T47D (cell line): Measurements from ENCODE around the gene FAM184B.
A peak's percentile ranks its signal among the peaks of the same experiment; 100 is the strongest.

Experiments
- DNase-seq, 2 experiments: peaks; one replicate each; pipeline versions ENCODE4 v3.0.0 to v3.0.0-alpha.2; 2011 to 2012; ENCODE audit warnings: low read depth in 1 of 2, low spot score in 1 of 2
- JUND ChIP-seq: IDR thresholded peaks from 2 replicates; pipeline ENCODE4 v1.6.1; 2012; ENCODE audit warnings: low read depth
- in situ Hi-C: cut with HindIII; loops from 2 replicates; pipeline ENCODE4 v1.10.0; 2016; ENCODE audit warnings: low sequenced_read_pairs, low pct_unique_long_range_greater_than_20kb

Gene FAM184B

DNA sequence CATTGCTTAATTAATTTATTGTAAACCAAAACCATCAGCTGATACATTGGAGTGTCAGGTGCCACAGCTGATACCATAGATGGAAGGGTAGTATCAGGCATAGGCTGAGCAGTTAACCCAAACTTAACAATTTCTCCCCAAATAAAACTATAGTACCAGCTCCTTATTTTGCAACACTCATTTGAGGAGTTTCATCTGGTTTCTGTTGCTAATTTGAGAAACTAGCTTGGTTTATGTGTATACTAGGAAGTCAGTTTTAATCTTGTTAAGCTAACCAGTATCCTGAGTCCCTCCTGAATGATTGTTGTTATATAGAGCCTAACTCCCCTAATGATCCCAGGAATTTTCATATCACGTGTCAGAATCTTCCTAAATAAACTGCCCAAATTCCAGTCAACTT, 16.4 kb upstream of the FAM184B start:
- DNase-seq: no peak
- no peak for TF ChIP-seq JUND
- in situ Hi-C loops: no loop called here

DNA sequence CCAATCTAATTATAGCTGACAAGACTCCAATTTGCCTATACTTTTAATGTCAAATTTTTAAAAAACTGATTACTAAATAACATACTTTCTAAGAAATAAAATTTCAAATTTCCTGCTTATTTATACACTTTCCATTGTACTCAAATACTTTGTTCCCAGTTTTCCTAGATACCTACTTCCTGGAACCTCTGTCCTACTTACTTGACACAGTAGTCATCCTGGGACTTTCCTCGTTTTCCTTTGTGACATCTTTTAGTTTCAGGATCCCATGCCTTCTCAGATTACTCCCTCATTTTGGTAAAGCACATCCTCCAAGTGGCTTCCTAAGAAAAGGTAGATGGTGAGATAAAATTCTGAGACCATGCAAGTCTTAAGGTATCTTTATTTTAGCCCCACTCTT, 13.3 kb upstream of the FAM184B start:
- in situ Hi-C loops: no loop called here
- TF ChIP-seq JUND: no peak
- no peak for DNase-seq

DNA sequence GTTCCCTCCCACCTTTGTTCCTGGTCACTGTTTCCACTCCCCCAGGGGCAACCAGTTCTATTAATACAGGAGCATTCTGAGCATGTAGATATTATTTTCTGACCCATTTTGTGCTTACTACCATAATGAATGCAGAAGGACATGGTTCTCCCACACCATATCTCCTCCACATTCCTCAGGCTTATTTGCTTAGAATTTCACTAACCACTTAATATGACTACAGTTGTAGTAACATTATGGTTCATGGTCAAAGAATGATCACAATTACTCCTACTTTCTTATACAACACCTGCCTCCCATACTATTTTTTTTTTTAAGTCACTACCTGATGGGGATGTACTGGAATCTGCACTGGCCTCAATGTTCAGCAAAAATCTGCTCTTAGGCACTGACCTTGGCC, 7.5 kb upstream of the FAM184B start:
- in situ Hi-C loops: no loop called here
- no peak for TF ChIP-seq JUND
- no peak for DNase-seq

DNA sequence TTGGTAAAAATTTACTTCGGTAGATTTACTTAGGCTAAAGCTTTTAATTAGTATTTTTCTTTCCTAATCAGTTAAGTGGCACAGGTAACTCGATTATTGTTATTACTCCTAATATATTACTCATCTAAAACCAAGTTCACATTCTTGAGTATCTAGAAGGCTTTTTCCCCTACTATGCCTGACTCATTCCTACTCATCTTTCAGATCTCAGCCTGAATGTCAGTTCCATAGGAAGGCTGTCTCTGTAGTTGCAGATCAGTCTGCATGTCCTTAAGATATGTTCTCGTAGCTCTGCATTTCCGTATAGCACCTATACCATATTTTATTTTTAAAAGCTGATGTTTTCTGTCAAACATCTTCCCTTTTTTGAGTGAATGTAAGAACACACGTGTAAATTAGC, 5.9 kb upstream of the FAM184B start:
- no peak for TF ChIP-seq JUND
- no peak for DNase-seq
- in situ Hi-C loops: no loop called here

DNA sequence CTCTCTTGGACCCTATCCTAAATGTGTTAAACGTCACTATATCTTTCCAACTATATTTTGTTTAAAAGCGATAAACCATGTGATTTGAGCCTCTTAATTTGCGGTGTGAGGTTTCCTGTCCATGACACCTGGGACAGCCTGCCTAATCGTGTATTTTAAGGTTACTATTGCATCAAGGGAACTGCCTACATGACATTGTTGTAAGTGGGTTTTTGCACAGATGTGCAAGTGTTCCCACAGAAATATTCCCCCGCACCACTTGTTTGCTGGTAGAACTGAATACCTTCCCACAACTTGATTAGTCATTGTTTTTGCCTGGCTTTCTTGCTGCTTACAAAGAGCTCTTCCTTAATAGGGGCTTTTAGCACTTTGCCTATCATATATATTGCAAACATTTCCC, 5.1 kb upstream of the FAM184B start:
- no peak for TF ChIP-seq JUND
- in situ Hi-C loops: no loop called here

DNA sequence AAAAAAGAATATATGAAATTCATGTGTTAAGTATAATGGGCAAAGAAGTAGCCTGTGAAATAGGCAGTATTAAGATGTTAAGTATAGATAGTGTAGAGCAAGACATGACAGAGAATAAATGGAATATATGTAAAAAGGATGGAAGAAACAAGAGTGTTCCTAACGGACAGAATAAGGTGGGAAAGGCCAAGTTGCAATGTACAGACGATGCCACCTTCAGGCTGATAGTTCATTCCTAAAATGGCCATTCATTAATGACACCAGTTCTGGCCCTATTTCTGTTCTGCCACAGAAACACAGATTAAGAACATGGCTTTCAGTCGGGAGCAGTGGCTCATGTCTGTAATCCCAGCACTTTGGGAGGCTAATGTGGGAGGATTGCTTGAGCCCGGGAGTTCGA, 4.4 kb upstream of the FAM184B start:
- peak in 1 of 2 experiments; percentile 42 for DNase-seq
- no peak for TF ChIP-seq JUND
- in situ Hi-C loops: no loop called here

More for the DNA sequence above, 5.1 kb upstream of the FAM184B start:
- no peak for DNase-seq

DNA sequence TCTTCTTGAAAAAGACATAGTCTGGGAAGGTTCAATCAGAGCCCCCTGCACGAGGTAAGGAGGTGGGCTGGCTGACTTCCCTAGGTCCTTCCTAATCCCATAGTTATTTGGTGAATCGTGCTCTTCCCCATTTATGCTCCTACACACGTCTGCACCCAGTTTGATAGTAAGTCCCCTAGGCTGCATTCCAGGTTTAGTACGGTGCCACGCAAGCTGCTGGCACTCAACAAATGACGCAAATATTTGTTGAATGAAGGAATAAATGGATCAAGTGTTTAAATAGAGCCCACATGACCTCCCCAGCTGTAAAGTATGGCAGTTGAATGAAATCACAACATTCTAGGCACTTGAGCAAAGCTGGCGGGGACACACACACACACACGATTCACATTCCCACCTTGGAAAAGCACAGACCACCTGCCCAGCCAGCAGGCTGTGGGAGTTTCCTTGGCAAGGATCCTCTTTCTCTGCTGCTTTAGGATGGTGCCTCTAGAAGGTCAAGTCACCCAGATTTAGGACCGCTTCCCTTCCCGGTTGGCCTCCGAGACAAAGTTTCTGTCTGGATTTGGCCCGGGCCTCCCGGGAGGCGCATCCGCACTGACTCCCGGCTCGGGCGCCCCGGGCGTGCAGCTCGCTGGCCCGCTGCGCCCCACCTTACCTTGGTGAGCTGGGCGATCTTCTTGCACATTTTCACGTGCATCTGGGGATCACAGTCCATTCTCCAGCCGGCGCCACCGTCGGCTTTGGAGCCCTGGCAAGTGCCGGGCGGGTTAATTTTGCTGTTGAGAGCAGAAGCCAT, 721 bp downstream of the FAM184B start:
- in situ Hi-C loops: no loop called here
- peak in 1 of 2 experiments; percentile 36 for DNase-seq
- TF ChIP-seq JUND: no peak

DNA sequence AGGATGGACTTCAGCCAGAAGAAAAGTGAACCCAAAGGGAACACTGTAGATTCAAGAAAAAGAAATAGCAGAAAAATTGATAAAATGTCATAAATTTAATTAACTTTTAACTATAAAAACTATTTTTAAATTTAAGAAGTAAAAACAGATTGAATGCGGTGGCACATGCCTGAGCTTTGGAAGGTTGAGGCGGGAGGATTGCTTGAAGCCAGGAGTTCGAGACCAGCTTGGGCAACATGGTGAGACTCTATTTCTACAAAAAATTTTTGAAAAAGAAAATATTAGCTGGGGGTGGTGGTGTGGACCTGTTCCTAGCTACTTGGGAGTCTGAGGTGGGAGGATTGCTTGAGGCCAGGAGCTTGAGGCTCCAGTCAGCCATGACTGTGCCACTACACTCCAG, 3.0 kb downstream of the FAM184B start:
- in situ Hi-C loops: no loop called here
- DNase-seq: no peak
- no peak for TF ChIP-seq JUND

DNA sequence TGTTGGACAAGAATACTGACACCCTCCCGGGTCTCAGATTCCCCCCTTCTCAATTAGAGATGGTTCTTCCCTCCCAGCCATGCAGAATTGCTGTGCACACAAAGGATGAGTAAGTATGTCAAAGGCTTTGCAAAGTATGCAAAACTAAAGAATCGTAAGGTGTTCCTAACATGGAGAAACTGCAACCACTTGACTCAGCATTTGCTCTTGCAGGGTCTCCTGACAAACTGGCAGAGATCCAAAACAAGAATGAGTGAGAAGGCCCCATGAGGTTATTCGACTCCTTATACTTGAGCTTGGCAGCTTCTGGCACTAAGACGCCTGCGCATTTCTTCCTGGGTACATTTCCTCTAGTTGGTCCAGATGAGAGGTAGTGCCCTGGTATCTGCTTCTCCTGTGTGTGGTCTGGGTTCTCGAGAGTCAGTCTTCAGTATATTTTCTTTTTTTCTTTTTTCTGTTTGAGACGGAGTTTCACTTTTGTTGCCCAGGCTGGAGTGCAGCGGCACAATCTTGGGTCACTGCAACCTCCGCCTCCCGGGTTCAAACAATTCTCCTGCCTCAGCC, 8.2 kb downstream of the FAM184B start:
- TF ChIP-seq JUND: no peak
- DNase-seq: no peak
- in situ Hi-C loops: no loop called here

DNA sequence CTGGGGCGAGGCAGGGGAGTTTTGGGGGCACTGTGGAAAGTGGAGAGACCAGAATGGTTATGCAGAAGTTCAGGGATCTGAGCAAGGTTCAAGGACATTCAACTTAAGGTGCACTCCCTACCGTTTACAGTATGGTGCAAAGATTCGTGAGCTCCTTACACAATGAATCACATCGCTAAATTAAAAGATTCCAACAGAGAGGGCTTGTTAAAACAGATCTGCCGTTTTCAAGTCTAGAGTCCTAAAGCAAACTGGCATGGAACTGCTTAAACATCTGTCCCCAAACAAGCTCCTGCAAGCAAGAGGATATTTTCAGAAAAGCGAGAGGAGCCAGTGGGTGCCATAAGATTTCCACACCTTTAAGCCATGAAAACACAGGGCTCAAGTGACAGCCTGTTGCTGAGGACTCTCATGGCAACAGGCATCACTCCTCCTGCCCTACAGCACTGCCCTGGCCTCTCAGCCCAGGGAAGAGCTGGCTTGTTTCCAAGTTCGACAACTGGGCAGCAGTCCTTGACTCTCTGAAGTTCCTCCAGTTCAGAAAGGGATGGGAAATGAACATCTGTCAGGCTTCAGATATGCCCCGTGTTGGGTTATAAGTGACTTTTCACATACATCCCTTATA, 10.0 kb downstream of the FAM184B start:
- DNase-seq: peak in 1 of 2 experiments; percentile 49
- no peak for TF ChIP-seq JUND
- in situ Hi-C loops: no loop called here

DNA sequence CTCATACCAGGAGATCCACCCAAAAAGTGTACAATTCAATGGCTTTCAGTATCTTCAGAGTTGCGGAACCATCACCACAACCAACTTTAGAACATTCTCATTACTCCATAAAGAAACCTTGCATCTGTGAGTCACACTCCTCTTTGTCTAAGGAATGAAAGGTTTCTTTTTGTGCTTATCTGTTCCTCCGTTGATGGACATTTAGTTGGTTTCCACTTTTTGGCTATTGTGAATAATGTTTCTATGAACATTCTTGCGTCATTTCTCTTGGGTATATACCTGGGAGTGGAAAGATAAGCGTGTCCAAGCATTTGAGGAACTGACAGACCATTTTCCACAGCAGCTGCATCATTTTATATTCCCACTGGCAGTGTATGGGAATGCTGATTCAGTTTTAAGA, 10.6 kb downstream of the FAM184B start:
- no peak for TF ChIP-seq JUND
- DNase-seq: no peak
- in situ Hi-C loops: no loop called here

DNA sequence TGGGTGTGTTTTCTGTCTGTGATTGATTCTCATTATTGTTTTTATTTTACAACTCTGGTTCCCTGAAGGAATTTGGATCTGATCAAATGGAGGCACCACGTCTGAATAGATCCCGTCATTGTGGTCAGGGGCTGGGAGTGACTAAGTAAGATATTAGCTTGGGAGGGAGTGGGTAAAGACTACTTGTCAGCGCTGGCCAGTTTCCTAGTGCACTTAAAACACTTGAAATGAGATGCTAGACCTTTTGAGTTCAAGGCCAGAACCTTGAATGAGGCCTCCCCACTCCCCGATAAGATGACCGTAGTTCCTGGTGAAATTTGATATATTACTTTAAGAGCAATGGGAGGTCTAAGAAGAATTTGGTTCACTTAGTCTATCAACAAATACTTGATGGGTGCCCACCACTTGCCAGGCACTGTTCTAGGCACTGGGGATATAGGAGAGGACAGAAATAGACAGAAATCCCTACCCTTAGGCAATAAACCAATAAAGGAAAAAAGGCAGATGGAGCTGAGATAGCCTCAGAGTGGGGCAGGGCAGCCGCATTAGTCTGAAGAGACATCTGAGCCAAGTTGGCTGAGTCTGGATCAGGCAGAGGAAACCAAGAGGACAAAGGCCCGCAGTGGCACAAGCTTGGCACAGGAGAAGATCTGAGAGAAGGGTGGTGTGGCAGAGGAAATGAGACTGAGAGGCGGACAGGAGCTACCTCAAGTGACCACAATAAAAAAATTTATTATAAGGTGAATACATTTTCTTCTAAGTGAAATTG, 11.8 kb downstream of the FAM184B start:
- in situ Hi-C loops: no loop called here

More for the DNA sequence above, 11.8 kb downstream of the FAM184B start:
- DNase-seq: no peak
- TF ChIP-seq JUND: no peak
